Spleen (tissue), 7 donors: ENCODE data around the gene OR2V2.

Experiments
- POLR2A ChIP-seq, 3 donors: fragments of 450-650 bp; IDR thresholded peaks; one replicate each; pipeline ENCODE4 v1.5.1; 2017; ENCODE audit warnings: antibody characterized with exemption in 3 of 3, mild to moderate bottlenecking in 1 of 3
- POLR2AphosphoS5 ChIP-seq, 3 donors: sonication (generic); formaldehyde crosslinking; IDR thresholded peaks; one replicate each; pipeline ENCODE4 v1.5.1; 2017; ENCODE audit warnings: antibody characterized with exemption in 3 of 3
- TF ChIP-seq, protein P1 (sequence below), 11 experiments: fragments of 200-600 bp in 7 of 11; fragments of 450-650 bp in 4 of 11; sonication (generic) in 4 of 11; IDR thresholded peaks in 8 of 11; conservative IDR thresholded peaks in 3 of 11; 1 replicate in 7 of 11; 2 replicates in 4 of 11; pipeline versions ENCODE4 v1.4.0 to v1.8.0; 2016 to 2021; ENCODE audit warnings: antibody characterized with exemption in 11 of 11, inconsistent platforms in 4 of 11, mild to moderate bottlenecking in 1 of 11
- donor health status: DM: no; HTN: no; CAD: no; lungs with moderate emphysema.
- donor health status: DM: no; HTN: no; CAD: no.
- donor health status: DM: no; HTN: no; CAD: no.

DNA sequence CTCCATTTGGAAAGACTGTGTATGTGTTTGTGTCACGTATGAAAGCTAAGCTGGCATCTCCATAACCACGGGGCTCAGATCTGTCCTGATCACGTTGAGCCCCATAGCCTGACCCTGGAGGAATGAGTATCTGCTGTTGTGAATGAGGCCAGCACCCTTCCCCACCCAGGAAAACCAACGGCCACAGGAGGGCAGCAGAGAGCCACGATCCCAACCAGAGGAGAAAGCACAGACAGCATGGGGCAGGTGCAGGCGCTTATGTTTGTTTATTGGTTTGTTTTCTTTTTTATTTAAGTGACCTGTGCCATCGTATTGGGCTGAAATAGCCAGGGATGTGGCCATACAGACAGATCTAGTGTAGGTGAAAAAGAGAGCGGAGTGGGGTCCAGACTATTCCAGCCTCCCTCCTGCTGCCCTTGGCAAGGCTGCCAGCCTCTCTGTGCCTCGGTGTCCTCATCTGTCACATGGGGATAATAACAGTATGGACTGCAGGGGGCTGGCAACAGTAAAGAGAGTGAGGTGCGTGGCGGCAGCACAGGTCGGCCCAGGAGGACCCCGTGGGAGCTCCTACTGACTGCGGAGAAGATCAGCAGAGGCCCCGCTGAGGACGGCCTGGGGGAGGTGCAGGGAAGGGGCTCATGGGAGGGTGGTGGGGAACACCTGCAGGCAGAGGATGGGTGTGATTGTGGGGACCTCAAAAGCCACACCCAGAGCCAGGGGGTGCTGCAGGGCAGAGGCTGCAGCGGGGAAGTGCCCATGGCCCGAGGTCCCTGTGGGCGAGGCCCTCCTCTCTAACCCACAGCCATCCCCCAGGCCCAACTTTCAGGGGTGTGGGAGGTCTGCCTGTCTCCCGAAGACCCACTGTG, 12.1 kb downstream of the OR2V2 start:
- TF ChIP-seq, protein P1, sequence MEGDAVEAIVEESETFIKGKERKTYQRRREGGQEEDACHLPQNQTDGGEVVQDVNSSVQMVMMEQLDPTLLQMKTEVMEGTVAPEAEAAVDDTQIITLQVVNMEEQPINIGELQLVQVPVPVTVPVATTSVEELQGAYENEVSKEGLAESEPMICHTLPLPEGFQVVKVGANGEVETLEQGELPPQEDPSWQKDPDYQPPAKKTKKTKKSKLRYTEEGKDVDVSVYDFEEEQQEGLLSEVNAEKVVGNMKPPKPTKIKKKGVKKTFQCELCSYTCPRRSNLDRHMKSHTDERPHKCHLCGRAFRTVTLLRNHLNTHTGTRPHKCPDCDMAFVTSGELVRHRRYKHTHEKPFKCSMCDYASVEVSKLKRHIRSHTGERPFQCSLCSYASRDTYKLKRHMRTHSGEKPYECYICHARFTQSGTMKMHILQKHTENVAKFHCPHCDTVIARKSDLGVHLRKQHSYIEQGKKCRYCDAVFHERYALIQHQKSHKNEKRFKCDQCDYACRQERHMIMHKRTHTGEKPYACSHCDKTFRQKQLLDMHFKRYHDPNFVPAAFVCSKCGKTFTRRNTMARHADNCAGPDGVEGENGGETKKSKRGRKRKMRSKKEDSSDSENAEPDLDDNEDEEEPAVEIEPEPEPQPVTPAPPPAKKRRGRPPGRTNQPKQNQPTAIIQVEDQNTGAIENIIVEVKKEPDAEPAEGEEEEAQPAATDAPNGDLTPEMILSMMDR (IDR thresholded peaks at IDR 0.05 in 8 of 11, conservative IDR thresholded peaks at IDR 0.05 in 3 of 11) = peak; percentile 76 to 94 (median 88)
- TF ChIP-seq POLR2AphosphoS5 (IDR thresholded peaks at IDR 0.05) (peak in 1 of 3 donors; percentile 52), POLR2A (IDR thresholded peaks at IDR 0.05) (no peak)
